ENCODE data around the gene KIF19.

- TF ChIP-seq CTCF (IDR thresholded peaks at IDR 0.05), result no peak
- no peak for TF ChIP-seq POLR2A (IDR thresholded peaks at IDR 0.05)
- TF ChIP-seq POLR2AphosphoS5 (IDR thresholded peaks at IDR 0.05), result no peak
- TF ChIP-seq EP300 (IDR thresholded peaks at IDR 0.05), result no peak
Measured at GRCh38 chr17:74335529-74336062, 9.6 kb downstream of the KIF19 start.
